SH-SY5Y (cell line): ENCODE data around the gene TOP1.

Source experiments
- GATA2 ChIP-seq: IDR thresholded peaks from 2 replicates; pipeline ENCODE4 v1.6.1; 2011; ENCODE audit warnings: mild to moderate bottlenecking, low read depth, low read length
- GATA3 ChIP-seq: IDR thresholded peaks from 2 replicates; pipeline ENCODE4 v1.6.1; 2011; ENCODE audit warnings: low read depth, mild to moderate bottlenecking, low read length, moderate library complexity

DNA sequence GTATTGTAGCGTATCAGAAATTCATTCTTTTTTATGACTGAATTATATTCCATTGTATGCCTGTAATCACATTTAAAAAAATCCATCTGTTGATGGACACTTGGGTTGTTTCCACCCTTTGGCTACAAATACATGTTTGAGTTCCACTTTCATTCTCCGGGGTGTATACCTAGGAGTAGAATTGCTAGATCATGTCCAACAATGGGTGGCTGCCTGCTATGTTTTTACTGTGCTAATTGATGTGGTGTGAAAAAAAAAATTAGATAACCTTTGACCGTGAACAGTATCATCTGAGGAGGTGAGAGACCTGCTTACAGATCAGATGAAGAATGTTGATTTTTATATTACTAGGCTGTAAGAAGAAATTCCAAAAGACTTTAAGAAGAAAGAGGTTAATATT, 37.1 kb downstream of the TOP1 start:
- TF ChIP-seq GATA2 = no peak
- TF ChIP-seq GATA3 = no peak
